DMS 273 (cell line): ENCODE results near the gene FIBCD1.

Experiments
- DNase-seq: peaks from one replicate; lab custom pipeline; 2025; ENCODE audit not compliant: unreplicated experiment; lab: John Stamatoyannopoulos, UW

The FIBCD1 gene

DNA sequence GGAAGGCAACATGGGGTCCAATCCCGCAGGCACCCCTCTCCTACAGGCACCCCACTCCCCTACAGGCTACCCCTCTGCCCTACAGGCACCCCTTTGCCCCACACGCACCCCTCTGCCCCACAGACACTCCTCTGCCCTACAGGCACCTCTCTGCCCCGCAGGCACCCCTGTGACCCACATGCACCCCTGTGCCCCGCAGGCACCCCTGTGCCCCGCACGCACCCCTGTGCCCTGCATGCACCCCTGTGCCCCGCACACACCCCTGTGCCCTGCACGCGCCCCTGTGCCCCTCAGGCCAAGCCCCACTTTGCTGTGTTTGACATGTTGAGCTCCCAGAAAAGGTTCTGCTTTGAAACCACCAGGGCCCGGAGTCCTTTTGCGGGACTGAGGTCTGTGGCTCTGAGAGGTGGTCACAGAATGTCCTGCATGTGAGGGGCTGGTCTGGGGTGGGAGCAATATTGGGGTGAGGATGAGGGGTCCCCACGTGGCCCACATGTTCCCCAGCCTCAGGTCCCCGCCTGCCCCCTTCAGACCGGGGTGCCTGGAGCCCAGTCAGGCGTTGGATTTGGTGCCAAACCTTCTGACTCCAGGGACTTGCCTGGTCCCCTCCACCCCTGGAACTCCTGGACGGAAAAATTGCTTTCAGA is 41.8 kb downstream of the FIBCD1 start:
- no peak for DNase-seq

DNA sequence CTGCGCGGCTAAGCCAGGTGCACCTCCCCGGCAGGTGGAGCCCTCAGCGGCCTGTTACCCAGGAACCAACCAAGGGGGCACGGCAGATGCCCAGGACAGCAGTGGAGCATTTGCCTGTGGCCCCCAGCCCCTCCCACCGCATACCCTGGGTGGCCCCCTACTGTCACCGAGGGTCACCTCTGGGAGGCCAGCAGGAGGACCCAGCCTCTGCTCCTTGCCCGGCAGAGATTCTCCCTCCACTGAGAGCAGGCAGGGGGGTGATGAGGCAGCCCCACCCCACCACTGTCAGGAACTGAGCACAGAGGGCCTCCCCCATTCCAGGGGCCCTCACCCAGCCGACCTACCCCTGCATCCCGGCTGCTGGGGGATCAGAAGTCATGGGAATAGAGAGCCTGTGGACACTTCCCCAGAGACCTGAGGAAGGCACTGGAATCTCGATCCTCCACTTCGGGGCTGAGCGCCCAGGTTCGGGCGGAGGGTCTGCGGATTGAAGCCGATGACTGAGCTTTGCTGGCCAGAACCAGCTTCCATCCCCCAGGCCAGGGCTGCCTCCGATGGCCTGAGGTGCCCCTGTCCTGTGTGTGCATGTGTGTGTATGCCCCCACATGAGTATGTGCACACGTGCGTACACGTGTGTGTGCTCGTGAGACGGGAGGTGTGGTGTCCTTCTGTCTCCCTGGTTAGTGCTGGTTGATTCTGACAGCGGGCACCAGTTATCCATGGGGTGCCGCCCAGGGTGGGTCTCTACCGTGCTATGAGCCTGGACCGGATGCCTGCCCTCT is 42.6 kb downstream of the FIBCD1 start, which contains the start of gene QRFP:
Gene QRFP (minus strand): TSS at position 580 of the 782 bp plus-strand sequence. CDS start 2,974 bp downstream, outside the sequence.
- peak; percentile 32 for DNase-seq

DNA sequence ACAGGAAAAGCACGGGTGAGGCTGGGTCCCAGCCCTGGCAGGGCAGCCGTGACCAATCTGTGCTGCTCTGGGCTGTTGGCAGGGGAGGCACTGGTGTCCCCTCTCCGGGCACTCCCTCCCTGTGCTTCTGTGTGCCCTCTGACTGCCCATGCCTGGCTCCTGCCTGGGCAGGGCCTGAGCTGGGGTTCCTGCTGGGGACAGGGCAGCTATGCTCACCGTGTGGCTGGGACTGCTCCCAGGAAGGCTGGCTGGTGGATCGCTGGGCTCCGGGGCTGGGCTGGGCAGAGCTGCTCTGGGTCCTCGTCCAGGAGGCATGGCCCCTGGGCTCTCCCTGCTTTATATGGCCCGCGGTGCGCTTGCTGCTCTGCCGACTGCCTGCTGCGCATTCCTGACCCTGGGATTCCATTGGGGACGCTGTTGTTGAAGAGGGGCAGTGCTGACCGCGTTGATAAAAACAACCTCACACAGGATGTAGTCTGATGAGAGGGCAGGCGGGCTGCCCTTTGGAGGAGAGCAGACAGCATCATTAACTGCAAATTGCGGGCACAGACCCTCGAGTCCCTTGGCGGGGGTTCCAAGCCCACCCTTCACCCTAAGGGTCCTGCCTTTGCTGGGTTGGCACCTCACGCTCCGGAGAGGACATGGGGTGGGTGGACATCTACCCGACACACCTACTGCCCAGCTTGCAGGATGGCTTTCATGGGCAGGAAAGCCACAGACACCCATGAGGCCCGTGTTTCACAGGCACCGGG is 43.4 kb downstream of the FIBCD1 start:
- DNase-seq, result no peak

DNA sequence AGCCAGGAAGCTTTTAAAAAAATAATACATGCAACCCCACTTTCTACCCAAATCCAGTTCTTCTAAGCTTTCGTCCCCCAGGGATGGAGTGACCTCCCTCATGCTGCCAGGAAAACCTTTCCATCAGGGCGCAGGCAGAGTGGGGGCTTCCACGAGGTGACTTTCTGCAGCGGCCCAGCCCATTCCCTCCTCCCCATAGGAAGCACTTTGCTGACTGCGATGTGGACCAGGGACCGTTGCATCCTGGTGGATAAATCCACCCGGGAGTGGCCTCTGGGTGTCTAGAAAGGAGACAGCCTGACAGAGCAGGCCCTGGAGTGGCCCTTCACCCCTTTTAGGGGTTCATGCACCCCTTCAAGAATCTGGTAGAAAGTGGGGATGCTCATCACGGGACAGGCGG is 44.0 kb downstream of the FIBCD1 start:
- no peak for DNase-seq

DNA sequence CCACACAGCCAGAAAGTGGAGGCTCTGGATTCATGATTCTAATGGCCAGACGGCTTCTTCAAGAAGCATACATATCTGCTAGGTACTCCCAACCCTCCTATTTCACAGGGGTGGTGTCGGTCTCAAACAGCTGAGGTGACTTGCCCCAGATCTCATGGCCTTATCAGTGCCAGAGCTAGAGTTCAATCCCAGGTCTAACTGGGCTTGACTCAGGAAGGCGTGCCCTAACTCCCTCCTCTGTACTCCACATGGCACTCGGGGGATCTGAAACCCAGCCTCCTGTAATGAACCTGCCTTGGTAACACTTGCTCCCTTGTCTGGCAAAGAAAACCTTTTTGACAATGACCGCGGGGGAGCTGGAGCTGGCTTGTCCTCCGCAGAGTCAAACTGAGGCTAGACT is 44.5 kb downstream of the FIBCD1 start:
- peak; percentile 41 for DNase-seq

DNA sequence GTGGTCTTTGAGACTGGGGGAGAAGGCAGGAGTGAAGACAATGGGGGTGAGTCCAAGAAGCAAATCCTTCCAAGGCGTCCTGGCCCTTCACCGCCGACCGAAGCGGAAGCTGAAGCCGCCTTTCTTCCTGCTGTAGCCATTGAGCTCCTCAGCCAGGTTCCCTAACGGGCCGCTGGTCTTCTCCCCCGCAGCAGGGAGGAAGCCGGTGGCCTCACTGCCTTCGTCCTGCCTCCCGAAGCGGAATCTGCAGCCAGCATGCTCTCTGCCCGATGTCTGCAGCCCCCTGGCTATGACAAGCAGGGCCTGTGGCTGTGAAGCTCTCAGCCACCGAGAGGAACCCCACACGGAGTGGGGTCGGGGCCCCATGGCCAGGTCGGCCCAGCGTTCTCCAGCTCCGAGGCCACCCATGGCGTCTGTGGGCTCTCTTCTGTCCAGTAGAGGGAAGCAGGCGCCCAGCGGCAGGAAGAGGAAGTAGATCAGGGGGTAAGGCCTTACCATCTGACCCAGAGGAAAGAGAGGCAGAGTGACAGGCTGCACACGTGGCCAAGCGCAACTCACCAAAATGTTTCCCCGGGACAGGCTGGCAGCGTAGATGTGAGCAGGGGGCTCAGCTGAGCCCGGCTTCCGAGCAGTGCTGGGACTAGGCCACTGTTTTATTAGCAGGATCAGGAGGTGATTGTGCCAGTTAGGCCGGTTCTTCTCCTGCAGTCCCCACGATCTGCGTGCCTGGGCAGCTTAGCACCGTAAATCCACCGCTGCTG is 45.5 kb downstream of the FIBCD1 start:
- DNase-seq, result no peak

DNA sequence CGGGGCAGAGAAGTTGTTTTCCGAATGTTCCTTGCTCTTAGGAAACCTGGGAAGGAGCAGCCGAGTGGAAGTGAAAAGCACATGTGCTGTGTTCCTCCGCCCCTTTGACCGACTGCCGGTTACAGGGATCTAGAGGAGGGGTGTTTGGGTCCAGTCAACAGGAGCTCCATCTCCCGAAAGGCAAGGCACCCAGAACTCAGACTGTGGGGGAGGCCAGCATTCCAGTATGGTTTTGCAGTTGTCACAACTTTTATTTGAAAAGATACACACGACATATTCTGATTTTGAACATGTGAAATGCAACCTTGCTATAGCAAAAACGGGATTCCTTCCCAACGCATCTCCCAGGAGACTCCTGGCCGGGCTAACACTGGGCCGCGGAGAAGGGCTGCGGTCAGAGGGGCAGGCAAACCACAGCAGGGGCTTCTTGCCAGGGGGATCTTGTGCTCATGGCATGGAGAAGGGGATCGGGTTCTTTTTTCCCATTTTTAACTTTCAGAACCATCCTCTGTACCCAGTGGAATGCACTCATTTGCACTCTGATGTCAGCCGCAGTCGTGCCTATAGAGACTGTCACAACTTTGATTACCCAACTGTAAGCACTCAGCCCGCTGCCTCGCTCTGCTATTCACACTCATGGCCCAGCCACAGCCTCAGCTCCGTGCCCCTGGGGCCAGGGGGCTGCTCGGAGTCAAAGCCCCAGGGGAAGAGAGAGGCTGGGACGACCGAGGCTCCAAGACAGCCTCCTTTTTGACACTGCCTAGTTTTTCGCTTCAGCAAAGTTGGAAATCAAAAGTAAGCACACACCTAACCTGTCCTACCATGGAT is 46.4 kb downstream of the FIBCD1 start:
- no peak for DNase-seq

DNA sequence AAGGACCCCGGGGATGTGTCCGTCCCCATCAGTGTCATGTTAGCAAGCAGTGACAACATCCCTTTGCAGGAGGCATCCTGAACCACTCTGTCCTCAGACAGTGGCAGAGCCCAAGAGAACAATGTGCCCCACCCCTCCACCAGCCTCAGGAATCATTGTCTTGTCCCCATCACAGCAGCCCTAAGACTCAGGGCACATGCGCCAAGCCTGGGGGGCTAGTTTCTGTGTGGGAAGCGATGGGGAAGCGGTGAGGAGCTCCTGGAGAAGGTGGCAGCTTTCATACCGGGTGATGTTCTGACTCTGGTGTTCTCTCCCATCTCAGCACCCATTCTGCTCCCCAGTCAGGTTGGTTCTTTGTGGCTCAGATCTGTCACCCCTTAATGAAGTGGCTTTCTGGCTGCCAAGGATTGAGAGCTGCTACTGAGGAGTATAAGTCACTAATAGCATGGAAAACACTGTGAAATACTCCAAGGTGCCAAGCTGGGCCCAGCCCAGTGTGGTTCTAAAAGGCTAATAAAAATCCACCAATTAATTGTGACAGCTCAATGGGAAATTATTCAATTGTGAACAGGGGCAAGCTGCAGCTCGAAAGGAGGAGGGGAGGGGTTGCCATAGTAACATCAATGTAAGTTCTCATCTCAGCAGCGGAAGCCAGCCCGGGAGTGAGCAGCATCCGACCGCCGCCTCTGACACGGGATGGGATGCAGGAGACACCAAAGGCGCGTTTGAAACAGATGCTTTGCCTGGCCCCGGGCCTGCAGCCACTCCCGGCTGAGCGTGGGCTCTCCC is 47.2 kb downstream of the FIBCD1 start:
- peak; percentile 28 for DNase-seq

DNA sequence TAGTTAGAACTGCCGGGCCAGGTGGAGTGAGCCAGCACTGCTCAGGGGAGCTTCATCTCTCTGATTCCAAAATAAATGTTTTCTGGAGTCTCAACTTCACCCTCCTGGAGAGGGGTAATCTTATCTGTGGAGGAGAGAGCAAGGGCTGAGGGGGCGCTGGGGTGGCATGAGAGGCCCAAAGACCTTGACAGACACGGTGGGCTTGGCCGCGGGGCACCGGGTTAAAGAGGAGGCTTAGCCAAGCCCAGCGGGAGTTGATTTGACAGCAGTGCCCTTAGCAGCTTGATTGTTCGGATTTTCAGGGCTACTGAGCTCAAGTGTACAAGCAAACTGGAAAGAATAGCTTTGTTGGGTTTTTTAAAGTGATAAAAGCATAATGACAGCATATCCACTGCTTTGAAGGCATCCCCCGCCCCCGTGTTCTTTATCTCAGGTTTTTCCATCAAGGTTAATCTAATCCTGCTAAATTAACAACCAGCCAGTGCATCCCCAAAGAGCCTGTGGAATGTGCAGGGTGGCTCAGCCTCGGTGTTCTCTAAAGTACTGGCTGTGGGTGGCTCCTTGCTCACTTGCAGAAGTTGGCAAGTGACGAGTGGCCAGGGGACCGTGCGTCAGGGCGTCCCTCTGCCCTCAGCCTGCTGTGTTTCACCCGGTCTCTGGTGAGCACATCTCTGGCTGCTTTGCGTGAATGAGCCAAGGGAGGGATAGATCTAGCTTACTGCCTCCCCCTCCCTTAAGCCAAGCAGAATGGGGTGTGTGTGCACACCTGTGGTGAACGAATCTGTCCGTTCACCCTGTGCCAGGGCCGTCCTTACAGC is 48.0 kb downstream of the FIBCD1 start:
- no peak for DNase-seq

DNA sequence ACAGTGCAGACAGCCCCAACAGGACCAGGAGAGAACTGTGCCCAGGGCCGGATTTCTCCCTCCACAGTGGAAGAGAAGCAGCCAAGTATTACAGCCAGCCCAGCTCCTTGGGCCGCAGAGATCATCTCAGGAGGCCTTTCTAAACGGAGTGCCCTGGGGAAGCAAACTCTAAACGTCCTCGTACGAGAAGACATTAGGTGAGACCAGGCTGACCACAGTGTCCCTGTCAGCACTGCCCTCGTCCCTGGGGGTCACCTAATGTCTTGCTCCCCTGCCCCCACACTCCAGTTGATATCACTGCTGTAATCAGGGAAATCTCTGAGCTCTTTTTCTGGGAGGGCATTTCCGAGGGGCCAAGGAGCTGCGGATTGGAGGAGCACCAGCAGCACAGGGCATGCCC is 48.9 kb downstream of the FIBCD1 start:
- DNase-seq, result no peak

DNA sequence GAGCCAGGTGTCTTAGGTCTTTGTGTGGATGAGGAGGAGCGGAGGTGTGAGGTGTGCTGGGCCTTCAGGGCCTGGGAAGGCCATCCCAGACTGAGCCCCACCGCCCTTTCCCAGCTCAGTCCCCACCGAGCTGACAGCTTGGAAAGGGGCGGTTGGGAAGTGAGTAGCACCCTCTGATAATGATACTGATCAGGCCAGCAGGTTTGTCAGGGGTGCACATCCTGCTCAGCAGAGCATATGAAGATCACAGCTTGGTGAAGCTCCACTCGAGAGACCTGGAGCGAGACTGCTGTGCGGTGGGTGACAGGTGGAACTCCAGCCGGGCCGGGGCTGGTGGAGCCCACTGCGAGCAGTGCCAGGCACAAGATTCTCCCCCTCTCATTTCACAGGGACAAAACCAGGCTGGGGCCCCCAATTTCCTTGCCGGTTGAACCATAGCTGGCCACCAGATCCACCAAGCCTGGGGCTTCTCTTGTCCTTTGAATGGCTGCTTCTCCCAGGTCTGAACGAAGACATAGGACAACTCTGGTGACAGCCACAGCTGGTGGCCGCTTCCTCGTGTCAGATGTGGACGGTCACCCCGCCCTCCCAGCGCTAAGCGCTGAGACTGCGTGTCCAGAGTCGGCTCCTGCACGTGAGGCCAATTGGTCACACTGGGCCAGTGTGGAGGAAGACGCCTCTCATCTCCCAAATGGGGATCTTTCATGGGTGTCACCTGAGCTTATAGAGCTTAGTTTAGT is 50.7 kb downstream of the FIBCD1 start:
- no peak for DNase-seq

DNA sequence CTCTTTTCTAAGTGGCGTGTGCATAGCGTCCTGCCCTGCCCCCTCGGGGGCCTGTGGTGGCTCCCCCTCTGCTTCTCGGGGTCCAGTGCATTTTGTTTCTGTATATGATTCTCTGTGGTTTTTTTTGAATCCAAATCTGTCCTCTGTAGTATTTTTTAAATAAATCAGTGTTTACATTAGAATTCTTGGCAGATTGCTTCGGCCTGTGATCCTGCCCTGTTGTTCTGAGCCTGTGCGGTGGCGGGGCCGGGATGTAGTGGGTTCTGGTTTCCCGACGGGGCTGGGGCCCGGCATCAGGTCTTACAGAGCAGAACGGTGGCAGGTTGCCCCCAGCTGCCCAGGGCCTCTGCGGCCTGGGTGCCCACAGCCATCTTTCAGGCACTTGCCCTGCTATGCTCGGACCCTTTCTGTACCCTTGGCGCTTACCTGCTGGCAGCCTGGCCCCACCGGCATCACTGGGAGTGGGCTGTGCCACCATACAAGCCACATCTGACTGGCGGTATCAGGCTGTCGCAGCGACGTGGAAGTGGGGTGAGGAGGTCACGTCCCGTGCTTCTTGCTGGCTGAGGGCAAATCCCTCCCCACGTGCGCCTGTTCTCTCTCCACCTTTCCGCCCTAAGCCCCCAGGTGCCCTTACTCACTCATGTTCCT is 51.4 kb downstream of the FIBCD1 start:
- no peak for DNase-seq

DNA sequence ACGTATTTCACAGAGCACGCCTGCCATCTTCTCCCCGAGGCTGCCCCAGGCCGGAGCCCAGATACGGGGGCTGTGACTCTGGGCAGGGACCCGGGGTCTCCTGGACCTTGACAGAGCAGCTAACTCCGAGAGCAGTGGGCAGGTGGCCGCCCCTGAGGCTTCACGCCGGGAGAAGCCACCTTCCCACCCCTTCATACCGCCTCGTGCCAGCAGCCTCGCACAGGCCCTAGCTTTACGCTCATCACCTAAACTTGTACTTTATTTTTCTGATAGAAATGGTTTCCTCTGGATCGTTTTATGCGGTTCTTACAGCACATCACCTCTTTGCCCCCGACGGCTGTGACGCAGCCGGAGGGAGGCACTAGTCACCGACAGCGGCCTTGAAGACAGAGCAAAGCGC is 52.1 kb downstream of the FIBCD1 start:
- DNase-seq, result no peak

DNA sequence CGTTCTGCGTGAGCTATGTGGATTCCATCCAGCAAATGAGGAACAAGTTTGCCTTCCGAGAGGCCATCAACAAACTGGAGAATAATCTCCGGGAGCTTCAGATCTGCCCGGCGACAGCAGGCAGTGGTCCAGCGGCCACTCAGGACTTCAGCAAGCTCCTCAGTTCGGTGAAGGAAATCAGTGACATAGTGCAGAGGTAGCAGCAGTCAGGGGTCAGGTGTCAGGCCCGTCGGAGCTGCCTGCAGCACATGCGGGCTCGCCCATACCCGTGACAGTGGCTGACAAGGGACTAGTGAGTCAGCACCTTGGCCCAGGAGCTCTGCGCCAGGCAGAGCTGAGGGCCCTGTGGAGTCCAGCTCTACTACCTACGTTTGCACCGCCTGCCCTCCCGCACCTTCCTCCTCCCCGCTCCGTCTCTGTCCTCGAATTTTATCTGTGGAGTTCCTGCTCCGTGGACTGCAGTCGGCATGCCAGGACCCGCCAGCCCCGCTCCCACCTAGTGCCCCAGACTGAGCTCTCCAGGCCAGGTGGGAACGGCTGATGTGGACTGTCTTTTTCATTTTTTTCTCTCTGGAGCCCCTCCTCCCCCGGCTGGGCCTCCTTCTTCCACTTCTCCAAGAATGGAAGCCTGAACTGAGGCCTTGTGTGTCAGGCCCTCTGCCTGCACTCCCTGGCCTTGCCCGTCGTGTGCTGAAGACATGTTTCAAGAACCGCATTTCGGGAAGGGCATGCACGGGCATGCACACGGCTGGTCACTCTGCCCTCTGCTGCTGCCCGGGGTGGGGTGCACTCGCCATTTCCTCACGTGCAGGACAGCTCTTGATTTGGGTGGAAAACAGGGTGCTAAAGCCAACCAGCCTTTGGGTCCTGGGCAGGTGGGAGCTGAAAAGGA is 53.3 kb downstream of the FIBCD1 start:
- DNase-seq, result no peak

DNA sequence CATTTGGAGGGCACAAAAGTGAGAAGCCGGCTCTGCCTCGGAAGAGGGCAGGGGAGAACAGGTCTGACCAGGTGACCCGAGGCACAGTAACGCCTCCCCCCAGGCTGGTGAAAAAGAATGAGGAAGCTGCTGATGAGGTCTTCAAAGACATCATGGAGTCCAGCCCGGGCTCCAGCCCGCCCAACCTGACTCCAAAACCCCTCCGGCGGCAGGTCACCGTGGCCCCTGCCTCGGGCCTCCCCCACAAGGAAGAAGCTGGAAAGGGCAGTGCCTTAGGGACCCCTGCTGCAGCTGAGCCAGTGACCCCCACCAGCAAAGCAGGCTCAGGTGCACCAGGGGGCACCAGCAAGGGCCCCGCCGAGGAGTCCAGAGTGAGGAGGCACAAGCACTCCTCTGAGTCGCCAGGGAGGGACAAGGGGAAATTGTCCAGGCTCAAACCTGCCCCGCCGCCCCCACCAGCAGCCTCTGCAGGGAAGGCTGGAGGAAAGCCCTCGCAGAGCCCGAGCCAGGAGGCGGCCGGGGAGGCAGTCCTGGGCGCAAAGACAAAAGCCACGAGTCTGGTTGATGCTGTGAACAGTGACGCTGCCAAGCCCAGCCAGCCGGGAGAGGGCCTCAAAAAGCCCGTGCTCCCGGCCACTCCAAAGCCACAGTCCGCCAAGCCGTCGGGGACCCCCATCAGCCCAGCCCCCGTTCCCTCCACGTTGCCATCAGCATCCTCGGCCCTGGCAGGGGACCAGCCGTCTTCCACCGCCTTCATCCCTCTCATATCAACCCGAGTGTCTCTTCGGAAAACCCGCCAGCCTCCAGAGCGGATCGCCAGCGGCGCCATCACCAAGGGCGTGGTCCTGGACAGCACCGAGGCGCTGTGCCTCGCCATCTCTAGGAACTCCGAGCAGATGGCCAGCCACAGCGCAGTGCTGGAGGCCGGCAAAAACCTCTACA is 54.2 kb downstream of the FIBCD1 start:
- DNase-seq, result no peak
